Uterus (tissue), 4 donors: ENCODE results near the gene MCU. TPM values are rescaled to one million over a fixed set of nuclear protein-coding genes. Genes with fewer than 3 reads are reported as not detected.
"Not testable (repeated sequence)": the region's sequence is repeated elsewhere in the genome, so short reads cannot be mapped to it uniquely, and the experiment has no call there.

Experiments
- DNase-seq, 2 donors: peaks; one replicate each; pipeline ENCODE4 v3.0.0-alpha.2; 2019 to 2020
- H3K27ac ChIP-seq, 2 donors: fragments of 200-600 bp; sonication (generic); 1 replicate in 1 of 2; 2 replicates in 1 of 2; pipeline ENCODE4 v1.5.1; 2016 to 2018
- H3K27me3 ChIP-seq, 2 donors: fragments of 200-600 bp; sonication (generic); one replicate each; pipeline ENCODE4 v1.5.1; 2018 to 2019; ENCODE audit warnings: control low read depth in 1 of 2
- H3K36me3 ChIP-seq, 2 donors: fragments of 200-600 bp; sonication (generic); one replicate each; pipeline ENCODE4 v1.5.1; 2019; ENCODE audit warnings: control low read depth in 1 of 2
- H3K4me1 ChIP-seq, 2 donors: fragments of 200-600 bp; sonication (generic); one replicate each; pipeline ENCODE4 v1.5.1; 2018 to 2019; ENCODE audit warnings: control low read depth in 1 of 2
- H3K4me3 ChIP-seq, 2 donors: fragments of 200-600 bp; sonication (generic); 1 replicate in 1 of 2; 2 replicates in 1 of 2; pipeline ENCODE4 v1.5.1; 2018 to 2019; ENCODE audit warnings: mild to moderate bottlenecking in 1 of 2
- H3K9me3 ChIP-seq, 2 donors: fragments of 200-600 bp; sonication (generic); one replicate each; pipeline ENCODE4 v1.5.1; 2019; ENCODE audit warnings: control low read depth in 1 of 2
- POLR2A ChIP-seq, 2 donors: fragments of 450-650 bp; IDR thresholded peaks; one replicate each; pipeline ENCODE4 v1.6.1; 2016; ENCODE audit warnings: antibody characterized with exemption in 2 of 2, mild to moderate bottlenecking in 1 of 2, moderate library complexity in 1 of 2
- intact Hi-C: fragments of 100-400 bp; cut with DNase I; formaldehyde crosslinking; loops from one replicate; pipeline ENCODE4 v1.15.1; 2023; ENCODE audit warnings: low total_unique reads
- total RNA-seq, 4 donors: library from RNA; depleted of rRNA in 3 of 4; stranded (reverse); fragments of >200 nt in 3 of 4; gene quantifications; one replicate each; pipeline versions ENCODE4 v1.1.0 to v1.2.4, GENCODE V29; 2014 to 2023
- TF ChIP-seq, protein P1 (sequence below), 4 experiments: fragments of 200-600 bp in 2 of 4; fragments of 450-650 bp in 2 of 4; sonication (generic) in 2 of 4; IDR thresholded peaks; one replicate each; pipeline ENCODE4 v1.5.1; 2016 to 2019; ENCODE audit warnings: antibody characterized with exemption in 4 of 4, mild to moderate bottlenecking in 2 of 4, moderate library complexity in 1 of 4
- donor health status: DM: yes; HTN: yes; CAD: no.

The MCU gene
- total RNA-seq, 4 donors from 2014 or later = 13.2 to 35.8 (median 24.6) TPM

DNA sequence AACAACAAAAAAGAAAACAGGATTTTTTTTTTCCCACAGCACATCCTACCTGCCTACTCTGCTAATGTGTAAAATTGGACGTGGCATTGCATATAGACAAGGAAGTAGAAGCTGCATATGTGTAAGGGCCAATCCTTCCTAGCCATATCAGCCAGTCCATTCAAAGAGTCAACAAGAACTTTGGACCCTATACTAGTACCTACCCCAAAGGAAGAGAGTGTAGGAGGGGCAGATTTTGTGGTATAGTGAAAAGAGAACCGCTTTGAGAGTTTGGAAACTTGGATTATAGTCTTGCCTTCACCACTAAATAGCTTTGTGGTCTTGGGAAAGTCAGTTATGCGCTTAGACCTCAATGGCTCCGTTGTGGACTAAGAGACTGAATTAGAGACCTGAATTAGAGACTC lies 12.1 kb upstream of the MCU start:
- no peak for DNase-seq
- Histone ChIP-seq H3K27me3 (no peaks in the 10 kb centered on the region), H3K9me3 (no peaks in the 10 kb centered on the region), H3K4me1 (no peaks in the 10 kb centered on the region), H3K27ac (no peak overlapping the region), H3K36me3 (no peaks in the 10 kb centered on the region), H3K4me3 (no peak overlapping the region)
- TF ChIP-seq, protein P1, sequence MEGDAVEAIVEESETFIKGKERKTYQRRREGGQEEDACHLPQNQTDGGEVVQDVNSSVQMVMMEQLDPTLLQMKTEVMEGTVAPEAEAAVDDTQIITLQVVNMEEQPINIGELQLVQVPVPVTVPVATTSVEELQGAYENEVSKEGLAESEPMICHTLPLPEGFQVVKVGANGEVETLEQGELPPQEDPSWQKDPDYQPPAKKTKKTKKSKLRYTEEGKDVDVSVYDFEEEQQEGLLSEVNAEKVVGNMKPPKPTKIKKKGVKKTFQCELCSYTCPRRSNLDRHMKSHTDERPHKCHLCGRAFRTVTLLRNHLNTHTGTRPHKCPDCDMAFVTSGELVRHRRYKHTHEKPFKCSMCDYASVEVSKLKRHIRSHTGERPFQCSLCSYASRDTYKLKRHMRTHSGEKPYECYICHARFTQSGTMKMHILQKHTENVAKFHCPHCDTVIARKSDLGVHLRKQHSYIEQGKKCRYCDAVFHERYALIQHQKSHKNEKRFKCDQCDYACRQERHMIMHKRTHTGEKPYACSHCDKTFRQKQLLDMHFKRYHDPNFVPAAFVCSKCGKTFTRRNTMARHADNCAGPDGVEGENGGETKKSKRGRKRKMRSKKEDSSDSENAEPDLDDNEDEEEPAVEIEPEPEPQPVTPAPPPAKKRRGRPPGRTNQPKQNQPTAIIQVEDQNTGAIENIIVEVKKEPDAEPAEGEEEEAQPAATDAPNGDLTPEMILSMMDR (IDR thresholded peaks at IDR 0.05) = no peak
- TF ChIP-seq POLR2A (IDR thresholded peaks at IDR 0.05) = no peak
- intact Hi-C loops = no loop called here

- H3K9me3 ChIP-seq = no peaks in the 10 kb centered on the region
- intact Hi-C loops = no loop called here
- H3K27me3 ChIP-seq = no peaks in the 10 kb centered on the region
- H3K4me1 ChIP-seq = no peaks in the 10 kb centered on the region
- no peak overlapping the region for H3K27ac ChIP-seq
- H3K36me3 ChIP-seq = no peaks in the 10 kb centered on the region
- H3K4me3 ChIP-seq = no peak overlapping the region
- DNase-seq = no peak
- no peak for TF ChIP-seq POLR2A (IDR thresholded peaks at IDR 0.05)
- TF ChIP-seq, protein P1 (IDR thresholded peaks at IDR 0.05) = no peak
These were observed 9.3 kb upstream of the MCU start for GRCh38 chr10:72682638-72683037.

DNA sequence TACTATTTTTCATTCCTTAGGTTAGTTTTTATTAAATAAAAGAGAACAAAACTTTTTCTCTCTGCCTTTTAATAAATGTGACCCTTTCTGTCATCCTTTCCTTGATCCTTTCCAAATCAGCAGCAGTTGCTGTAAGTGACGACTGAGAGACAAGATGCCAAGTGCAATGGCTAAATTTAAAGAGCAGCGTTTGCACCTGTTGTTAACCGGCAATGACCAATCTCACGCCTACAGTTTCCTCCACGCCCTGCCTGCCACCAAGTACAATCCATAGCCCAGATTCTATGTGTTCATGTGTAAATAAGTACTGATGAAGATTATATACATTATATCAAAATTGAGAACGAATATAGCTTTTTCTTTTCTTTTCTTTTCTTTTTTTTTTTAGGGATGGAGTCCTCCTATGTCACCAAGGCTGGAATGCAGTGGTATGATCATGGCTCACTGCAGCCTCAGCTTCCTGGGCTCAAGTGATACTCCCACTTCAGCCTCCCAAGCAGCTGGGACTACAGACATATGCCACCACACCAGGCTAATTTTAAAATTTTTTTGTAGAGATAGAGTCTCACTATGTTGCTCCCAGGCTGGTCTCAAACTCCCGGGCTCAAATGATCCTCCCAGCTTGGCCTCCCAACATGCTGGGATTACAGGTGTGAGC lies 6.5 kb upstream of the MCU start:
- no peaks in the 10 kb centered on the region for H3K9me3 ChIP-seq
- TF ChIP-seq, protein P1 (IDR thresholded peaks at IDR 0.05) = no peak
- TF ChIP-seq POLR2A (IDR thresholded peaks at IDR 0.05) = no peak
- H3K36me3 ChIP-seq = no peaks in the 10 kb centered on the region
- H3K4me1 ChIP-seq = no peaks in the 10 kb centered on the region
- intact Hi-C loops = no loop called here
- DNase-seq = no peak
- no peak overlapping the region for H3K27ac ChIP-seq
- no peak overlapping the region for H3K4me3 ChIP-seq
- H3K27me3 ChIP-seq = no peaks in the 10 kb centered on the region

DNA sequence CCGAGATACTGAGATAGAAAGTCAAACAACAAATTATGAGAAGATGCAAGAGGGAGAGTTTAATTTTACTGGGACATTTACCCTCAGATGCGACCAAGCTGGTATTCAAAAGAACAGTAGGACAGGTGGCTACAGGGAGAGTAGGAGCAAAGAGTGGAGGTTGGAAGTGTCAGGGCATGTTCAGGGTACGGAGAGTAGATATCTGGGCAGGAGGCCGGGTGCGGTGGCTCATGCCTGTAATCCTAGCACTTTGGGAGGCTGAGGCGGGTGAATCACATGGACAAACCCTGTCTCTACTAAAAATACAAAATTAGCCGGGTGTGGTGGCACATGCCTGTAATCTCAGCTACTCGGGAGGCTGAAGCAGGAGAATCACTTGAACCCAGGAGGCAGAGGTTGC lies 5.5 kb upstream of the MCU start:
- H3K36me3 ChIP-seq, H3K4me3 ChIP-seq, H3K27me3 ChIP-seq, intact Hi-C loops, DNase-seq, H3K9me3 ChIP-seq, H3K4me1 ChIP-seq, H3K27ac ChIP-seq: not testable (repeated sequence)

- Histone ChIP-seq H3K9me3 (no peaks in the 10 kb centered on the region), H3K4me1 (no peaks in the 10 kb centered on the region), H3K27ac (no peak overlapping the region), H3K4me3 (no peak overlapping the region), H3K27me3 (no peaks in the 10 kb centered on the region), H3K36me3 (no peaks in the 10 kb centered on the region)
- TF ChIP-seq, protein P1 (IDR thresholded peaks at IDR 0.05) = no peak
- no peak for TF ChIP-seq POLR2A (IDR thresholded peaks at IDR 0.05)
- intact Hi-C loops = no loop called here
- DNase-seq = no peak
These were observed 4.9 kb upstream of the MCU start for GRCh38 chr10:72687035-72687434.

- no peak overlapping the region for H3K27ac ChIP-seq
- intact Hi-C loops = no loop called here
These were observed 3.7 kb upstream of the MCU start for GRCh38 chr10:72688208-72688651.

More at GRCh38 chr10:72688208-72688651, 3.7 kb upstream of the MCU start:
- DNase-seq = no peak
- TF ChIP-seq, protein P1 (IDR thresholded peaks at IDR 0.05) = no peak
- TF ChIP-seq POLR2A (IDR thresholded peaks at IDR 0.05) = no peak
- Histone ChIP-seq H3K4me3 (no peak overlapping the region), H3K9me3 (no peaks in the 10 kb centered on the region), H3K36me3 (no peaks in the 10 kb centered on the region), H3K27me3 (no peaks in the 10 kb centered on the region), H3K4me1 (no peaks in the 10 kb centered on the region)
